NCI-H2081 (cell line): ENCODE measurements around the gene MMEL1.
"Not testable (repeated sequence)": the region's sequence is repeated elsewhere in the genome, so short reads cannot be mapped to it uniquely, and the experiment has no call there.

Experiments used
- DNase-seq, 2 experiments: peaks; one replicate each; lab custom pipeline; 2025; lab: John Stamatoyannopoulos, UW

MMEL1 gene, protein sequence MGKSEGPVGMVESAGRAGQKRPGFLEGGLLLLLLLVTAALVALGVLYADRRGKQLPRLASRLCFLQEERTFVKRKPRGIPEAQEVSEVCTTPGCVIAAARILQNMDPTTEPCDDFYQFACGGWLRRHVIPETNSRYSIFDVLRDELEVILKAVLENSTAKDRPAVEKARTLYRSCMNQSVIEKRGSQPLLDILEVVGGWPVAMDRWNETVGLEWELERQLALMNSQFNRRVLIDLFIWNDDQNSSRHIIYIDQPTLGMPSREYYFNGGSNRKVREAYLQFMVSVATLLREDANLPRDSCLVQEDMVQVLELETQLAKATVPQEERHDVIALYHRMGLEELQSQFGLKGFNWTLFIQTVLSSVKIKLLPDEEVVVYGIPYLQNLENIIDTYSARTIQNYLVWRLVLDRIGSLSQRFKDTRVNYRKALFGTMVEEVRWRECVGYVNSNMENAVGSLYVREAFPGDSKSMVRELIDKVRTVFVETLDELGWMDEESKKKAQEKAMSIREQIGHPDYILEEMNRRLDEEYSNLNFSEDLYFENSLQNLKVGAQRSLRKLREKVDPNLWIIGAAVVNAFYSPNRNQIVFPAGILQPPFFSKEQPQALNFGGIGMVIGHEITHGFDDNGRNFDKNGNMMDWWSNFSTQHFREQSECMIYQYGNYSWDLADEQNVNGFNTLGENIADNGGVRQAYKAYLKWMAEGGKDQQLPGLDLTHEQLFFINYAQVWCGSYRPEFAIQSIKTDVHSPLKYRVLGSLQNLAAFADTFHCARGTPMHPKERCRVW

DNA sequence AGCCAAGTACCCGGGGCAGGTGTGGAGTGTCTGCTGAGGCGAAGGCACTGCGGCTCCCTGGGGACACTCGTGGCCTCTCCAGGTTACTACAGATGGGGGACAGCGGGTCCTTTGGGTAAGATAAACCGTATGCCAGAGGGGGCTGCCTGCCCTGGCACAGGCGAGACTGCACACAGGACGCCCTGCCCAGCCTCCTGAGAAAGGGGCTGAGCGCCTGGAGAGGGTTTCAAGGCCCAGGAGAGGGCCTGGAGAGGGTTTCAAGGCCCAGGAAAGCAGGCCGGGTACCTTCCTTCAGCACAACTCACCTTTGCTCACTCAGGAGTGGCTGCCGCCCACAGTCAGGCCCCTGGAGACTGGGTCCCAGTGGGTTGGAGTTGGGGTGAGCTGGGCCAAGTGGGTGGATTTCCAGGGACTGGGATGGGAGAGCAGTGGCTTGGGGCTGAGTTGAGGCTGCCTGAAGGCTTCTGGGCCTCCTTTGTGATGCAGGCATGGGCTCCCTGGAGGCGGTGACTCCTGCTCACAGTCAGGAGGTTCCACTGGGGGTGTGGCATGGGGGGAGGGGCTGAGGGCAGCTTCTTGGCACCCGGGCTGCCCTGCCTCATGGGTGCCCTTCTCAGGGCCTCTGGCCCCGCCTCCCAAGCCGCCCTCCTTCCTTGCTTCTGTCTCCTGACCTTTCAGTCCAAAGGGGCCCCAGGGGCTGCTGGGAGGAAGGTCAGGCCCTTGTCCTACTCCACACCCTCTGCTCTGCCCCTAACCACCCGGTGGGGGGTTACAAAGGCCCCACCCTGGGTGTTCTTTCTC lies at the start of gene MMEL1:
MMEL1 (minus strand) TSS at position 456 of the 801 bp plus-strand sequence. CDS start 3,532 bp downstream, outside the sequence.
- DNase-seq = no peak

- not testable (repeated sequence) for DNase-seq
Observed at GRCh38 chr1:2676726-2677125, 43.9 kb upstream of the MMEL1 start.

GRCh38 chr1:2671656-2672055 lies 38.8 kb upstream of the MMEL1 start:
- not testable (repeated sequence) for DNase-seq

DNA sequence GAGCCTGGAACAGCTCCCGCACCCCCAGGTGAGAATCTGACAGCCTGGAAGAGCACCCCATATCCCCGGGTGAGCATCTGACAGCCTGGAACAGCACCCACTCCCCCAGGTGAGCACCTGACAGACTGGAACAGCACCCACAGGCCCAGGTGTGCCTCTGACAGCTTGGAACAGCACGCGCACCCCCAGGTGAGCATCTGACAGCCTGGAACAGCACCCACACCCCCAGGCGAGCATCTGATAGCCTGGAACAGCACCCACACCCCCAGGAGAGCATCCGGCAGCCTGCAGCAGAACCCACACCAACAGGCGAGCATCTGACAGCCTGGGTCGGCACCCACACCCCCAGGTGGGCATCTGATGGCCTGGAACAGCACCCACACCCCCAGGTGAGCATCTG lies 27.0 kb upstream of the MMEL1 start:
- DNase-seq = not testable (repeated sequence)

DNA sequence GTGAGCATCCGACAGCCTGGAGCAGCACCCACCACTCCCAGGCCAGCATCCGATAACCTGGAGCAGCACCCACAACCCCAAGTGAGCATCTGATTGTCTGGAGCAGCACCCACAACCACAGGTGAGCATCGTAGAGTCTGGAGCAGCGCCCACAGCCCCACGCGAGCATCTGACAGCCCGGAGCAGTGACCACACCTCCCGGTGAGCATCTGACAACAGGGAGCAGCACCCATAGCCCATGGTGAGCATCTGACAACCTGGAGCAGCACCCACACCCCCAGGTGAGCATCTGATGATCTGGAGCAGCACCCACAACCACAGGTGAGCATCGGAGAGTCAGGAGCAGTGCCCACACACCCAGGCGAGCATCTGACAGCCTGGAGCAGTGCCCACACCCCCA lies 25.1 kb upstream of the MMEL1 start:
- DNase-seq = not testable (repeated sequence)

DNA sequence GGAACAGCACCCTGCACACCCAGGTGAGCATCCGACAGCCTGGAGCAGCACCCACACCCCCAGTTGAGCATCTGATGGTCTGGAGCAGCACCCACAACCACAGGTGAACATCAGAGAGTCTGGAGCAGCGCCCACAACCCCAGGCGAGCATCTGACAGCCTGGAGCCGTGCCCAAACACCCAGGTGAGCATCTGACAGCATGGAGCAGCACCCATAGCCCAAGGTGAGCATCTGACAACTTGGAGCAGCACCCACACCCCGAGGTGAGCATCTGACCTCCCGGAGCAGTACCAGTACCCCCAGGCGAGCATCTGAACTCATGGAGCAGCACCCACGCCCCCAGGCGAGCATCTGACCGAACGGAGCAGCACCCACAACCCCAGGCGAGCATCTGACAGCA lies 24.3 kb upstream of the MMEL1 start:
- not testable (repeated sequence) for DNase-seq

DNA sequence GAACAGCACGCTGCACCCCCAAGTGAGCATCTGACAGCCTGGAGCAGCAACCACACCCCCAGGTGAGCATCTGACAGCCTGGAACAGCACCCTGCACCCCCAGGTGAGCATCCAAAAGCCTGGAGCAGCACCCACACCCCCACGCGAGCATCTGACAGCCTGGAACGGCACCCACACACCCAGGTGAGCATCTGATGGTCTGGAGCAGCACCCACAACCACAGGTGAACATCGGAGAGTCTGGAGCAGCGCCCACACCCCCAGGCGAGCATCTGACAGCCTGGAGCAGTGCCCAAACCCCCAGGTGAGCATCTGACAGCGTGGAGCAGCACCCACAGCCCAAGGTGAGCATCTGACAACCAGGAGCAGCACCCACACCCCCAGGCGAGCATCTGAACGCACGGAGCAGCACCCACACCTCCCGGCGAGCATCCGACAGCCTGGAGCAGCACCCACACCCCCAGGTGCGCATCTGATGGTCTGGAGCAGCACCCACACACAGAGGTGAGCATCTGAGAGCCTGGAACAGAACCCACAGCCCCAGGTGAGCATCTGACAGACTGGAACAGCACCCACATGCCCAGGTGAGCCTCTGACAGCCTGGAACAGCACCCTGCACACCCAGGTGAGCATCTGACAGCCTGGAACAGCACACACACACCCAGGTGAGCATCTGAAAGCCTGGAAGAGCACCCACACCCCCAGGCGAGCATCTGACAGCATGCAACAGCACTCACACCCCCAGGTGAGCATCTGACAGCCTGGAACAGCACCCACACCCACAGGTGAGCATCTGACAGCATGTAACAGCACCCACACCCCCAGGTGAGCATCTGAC lies 23.0 kb upstream of the MMEL1 start:
- not testable (repeated sequence) for DNase-seq

DNA sequence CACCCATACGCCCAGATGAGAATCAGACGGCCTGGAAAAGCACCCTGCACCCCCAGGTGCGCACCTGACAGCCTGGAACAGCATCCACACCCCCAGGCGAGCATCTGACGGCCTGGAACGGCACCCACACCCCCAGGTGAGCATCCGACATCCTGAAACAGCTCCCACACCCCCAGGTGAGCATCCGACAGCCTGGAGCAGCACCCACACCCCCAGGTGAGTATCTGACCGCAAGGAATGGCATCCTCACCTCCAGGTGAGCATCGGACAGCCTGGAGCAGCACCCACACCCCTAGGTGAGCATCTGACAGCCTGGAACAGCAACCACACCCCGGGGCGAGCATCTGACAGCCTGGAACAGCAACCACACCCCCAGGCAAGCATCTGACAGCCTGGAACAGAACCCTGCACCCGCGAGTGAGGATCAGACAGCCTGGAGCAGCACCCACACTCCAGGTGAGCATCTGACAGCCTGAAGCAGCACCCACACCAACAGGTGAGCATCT lies 21.7 kb upstream of the MMEL1 start:
- DNase-seq = peak in 1 of 2 experiments; percentile 5

- DNase-seq = peak in 1 of 2 experiments; percentile 18
Observed at GRCh38 chr1:2653741-2654442, 21.1 kb upstream of the MMEL1 start.

GRCh38 chr1:2652926-2653571 lies 20.2 kb upstream of the MMEL1 start:
- not testable (repeated sequence) for DNase-seq

GRCh38 chr1:2652152-2652925 lies 19.5 kb upstream of the MMEL1 start:
- not testable (repeated sequence) for DNase-seq

- no peak for DNase-seq
Observed at GRCh38 chr1:2650967-2651645, 18.3 kb upstream of the MMEL1 start.

- DNase-seq = no peak
Observed at GRCh38 chr1:2646837-2647236, 14.0 kb upstream of the MMEL1 start.

DNA sequence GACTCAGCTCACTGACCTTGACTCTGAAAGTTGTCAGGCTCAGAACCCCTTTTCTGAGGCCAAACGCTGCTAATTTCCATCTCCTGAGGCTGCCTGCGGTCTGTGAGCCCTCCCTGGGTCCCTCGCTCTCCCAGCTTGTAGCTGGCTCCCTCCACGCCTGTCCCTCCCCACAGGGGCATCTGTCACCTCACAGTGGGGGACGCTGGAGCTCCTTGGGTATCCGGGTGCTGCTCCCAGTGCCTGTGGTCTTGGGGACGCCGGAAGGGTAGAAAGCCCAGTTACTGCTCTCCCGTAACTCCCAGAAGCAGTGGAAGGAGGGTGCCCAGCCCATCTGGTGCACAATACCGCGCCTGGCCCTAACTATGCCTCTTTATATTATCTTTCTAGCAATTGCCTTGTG lies 13.0 kb upstream of the MMEL1 start:
- DNase-seq = no peak

DNA sequence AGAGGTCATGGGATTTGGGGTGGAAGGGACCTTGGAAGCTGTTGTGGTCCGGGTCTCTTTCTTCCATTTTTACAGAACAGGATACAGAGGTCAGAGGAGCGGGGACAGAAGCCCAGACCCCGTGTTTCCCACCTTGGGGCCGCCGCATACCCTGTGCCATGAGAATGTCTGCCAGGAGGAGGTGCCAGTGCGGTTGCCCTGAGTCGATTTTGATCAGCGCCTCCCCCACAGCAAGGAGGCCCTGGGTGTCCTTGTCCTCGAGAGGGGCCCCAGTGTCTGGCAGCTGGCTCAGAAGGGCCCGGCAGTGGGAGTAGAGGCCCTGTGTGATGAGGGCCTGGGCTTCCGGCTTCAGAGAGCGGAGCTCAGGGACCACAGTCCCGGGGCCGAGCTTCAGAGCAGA lies 12.3 kb upstream of the MMEL1 start:
- no peak for DNase-seq

DNA sequence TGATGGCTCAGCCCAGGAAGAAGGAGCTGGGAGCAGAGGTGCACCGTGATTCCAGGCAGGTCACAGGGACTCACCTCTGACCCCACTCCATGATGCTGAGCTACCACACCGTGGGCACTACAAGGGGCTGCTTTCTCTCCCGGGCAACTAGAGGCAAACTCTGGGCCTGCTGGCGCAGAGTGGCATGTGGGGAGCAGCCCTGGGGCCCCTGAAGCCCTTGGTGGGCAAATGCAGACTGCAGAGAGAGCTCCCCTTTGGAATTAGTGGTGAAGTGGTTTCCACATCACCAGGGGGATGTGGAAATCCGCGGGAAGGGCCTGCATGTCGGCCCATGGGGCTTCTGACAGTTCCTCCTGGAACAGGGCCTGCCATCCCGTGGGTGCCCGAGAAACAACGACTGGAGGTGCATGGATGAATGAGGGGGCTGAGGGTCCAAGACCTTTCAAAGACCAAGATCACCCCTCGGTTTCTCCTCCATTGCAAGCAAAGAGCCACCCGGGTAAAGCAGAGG lies 11.8 kb upstream of the MMEL1 start:
- no peak for DNase-seq

DNA sequence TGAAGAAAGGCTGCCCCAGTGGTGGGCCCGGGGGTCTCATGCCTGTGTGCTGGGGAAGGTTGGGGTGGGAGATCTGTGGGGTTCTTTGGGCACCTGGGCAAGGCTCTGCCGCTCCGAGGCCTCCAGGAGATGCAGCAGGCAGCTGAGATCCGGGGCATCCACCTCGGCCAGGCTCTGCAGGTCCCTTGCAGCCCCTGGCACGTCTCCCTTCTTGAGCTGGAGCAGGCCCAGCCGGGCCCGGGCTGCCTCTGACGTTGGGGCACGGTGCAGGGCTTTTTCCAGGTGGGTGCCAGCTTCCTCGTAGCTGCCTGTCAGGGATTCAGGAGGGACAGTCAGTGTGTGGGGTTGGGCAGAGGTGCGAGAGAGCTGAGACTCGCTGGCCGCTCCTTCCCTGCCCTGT lies 11.4 kb upstream of the MMEL1 start:
- DNase-seq = no peak

DNA sequence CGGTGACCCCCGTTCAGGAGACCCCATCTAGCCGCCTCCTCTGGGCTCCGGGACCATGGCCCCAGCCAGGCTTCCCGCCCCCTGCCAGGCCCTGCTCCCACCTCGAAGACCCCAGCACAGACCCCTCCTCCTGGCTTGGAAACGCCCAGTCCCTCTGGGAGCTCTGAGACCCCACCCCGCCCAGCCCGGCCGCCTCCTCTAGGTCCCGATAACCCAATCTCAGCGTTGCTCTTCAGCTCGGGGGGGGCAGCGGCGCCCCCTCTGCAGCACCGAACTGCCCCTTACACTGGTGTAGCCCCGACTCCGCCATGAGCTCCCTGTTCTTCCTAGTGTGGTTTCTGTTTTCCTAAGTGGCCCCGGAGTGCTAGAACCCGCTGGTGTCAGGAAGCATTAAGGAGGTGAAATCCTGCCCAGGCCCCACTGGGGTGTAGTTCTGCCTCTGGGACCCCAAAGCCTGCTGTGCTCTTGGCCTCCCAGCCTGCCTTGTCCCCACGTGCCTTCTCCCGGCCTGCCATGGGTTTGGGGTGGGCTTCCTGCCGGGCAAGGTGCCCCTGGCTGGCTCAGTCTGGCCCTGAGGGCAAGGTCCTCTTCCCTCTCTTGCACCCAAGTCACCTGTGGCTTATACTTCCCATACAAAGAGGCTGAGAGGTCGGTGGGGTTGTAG lies 10.7 kb upstream of the MMEL1 start:
- DNase-seq = no peak
